Measurements from ENCODE around the gene USH2A.
A peak's percentile ranks its signal among the peaks of the same experiment; 100 is the strongest.

USH2A gene

DNA sequence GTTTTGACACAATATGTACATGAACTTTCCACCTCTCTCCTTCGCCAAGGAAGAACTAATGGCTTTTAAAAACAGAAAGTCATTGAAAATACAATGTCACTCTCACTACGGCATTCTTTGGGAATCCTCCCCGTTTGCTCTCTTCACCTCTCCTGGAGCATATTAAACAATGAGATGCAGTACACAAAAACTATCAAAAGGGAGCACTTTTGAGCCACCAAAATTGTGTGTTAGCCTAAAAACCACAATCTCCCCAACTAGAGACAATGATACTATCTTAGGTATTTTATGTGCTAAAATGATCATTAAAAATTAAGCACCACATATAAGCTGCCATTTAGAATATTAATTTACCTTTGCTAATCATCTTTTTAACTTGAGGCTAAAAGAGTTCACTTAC, 430.6 kb downstream of the USH2A start:
- CTCF ChIA-PET: no interaction called here
- 0 out of 2 replicates have a peak, but pooled peaks have one; percentile 22 for TF ChIP-seq CTCF (conservative IDR thresholded peaks at IDR 0.05; ENCODE audit: low read depth)
- H3K27ac ChIP-seq: no peak overlapping the region
- POLR2A ChIA-PET (ENCODE audit: low non-redundant PET): no interaction called here
- peak; percentile 11 for DNase-seq (ENCODE audit: low spot score)

- no peak for TF ChIP-seq CTCF (conservative IDR thresholded peaks at IDR 0.05; ENCODE audit: low read depth)
- H3K27ac ChIP-seq: no peak overlapping the region
- POLR2A ChIA-PET (ENCODE audit: low non-redundant PET): no interaction called here
- CTCF ChIA-PET: no interaction called here
- DNase-seq (ENCODE audit: low spot score): no peak
Measured at GRCh38 chr1:215987092-215987875, 436.0 kb downstream of the USH2A start.

DNA sequence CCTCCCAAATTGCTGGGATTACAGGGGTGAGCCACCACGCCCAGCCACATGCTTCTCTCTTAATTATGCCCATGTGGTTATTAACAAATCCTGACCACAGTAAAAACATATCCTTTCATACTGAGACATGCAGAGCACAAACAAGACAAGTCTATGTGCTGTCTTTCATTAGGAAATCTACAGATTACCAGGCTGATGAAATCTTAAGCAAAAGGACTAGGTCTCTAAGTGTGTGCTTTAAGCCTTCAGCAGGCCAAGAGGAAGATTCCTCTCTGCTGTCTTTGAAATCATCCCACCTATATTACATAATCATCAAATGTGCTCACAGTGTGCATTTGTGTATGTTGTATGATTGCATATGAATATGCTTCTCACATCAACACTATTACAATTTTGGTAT, 436.8 kb downstream of the USH2A start:
- no peak for DNase-seq (ENCODE audit: low spot score)
- TF ChIP-seq CTCF (conservative IDR thresholded peaks at IDR 0.05; ENCODE audit: low read depth): no peak
- CTCF ChIA-PET: interaction anchor here (0.6 kb wide), 1 partner anchor 138 kb away, joined by 4 read pairs; no protein-coding TSS in a partner anchor
- H3K27ac ChIP-seq: no peak overlapping the region
- POLR2A ChIA-PET (ENCODE audit: low non-redundant PET): no interaction called here

DNA sequence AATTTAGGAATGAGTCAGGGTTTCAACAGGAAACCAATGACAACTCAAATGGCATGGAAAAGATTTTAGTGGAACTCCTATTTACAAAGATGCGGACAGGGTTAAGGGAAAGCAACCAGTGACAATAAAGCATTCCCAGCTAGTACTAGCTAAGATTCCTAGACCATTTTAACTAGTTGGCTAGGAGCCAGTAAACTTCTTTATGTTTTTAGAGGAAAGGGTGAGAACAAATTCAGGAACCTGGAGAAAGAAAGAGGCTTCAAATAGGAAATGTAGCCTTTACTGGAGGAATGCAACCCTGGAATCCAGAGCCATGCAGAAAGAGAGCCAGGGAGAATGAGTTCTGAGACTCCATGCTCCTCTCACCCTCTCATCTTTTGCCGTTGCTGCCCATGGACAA, 439.6 kb downstream of the USH2A start:
- ChIA-PET CTCF (no interaction called here), POLR2A (ENCODE audit: low non-redundant PET) (no interaction called here)
- no peak overlapping the region for H3K27ac ChIP-seq
- no peak for DNase-seq (ENCODE audit: low spot score)
- TF ChIP-seq CTCF (conservative IDR thresholded peaks at IDR 0.05; ENCODE audit: low read depth): no peak

- POLR2A ChIA-PET (ENCODE audit: low non-redundant PET): no interaction called here
- TF ChIP-seq CTCF (conservative IDR thresholded peaks at IDR 0.05; ENCODE audit: low read depth): no peak
- CTCF ChIA-PET: no interaction called here
- DNase-seq (ENCODE audit: low spot score): no peak
- no peak overlapping the region for H3K27ac ChIP-seq
Measured at GRCh38 chr1:215971793-215972441, 451.3 kb downstream of the USH2A start.

GRCh38 chr1:215970406-215970805, 452.8 kb downstream of the USH2A start:
- no peak for TF ChIP-seq CTCF (conservative IDR thresholded peaks at IDR 0.05; ENCODE audit: low read depth)
- ChIA-PET CTCF (interaction anchor here (0.6 kb wide), 1 partner anchor 1786 kb away, joined by 5 read pairs; no protein-coding TSS in a partner anchor), POLR2A (ENCODE audit: low non-redundant PET) (no interaction called here)
- H3K27ac ChIP-seq: no peak overlapping the region
- DNase-seq (ENCODE audit: low spot score): no peak

Measured in RWPE1 (cell line).